Measurements from ENCODE around the gene TGFA.
"Not testable (repeated sequence)": the region's sequence is repeated elsewhere in the genome, so short reads cannot be mapped to it uniquely, and the experiment has no call there.

TGFA gene

DNA sequence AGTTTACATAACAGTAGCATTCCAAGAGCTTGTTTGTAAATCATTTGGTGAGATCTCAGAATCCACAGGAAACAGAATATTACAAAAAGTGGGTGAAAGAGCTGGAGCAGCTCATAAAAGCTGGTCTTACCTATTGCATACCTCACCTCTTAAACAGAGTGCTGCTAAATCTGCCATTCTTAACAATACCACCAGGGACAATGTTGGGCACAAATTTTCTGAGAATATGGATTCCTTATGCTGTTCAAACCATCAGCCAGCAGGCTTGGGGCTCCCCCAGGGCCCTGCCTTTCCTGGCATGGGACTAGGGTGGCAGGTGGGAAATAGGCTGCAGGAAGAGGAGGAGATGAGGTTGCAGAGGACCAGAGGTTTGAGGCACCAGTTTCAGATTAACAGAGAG lies 55.6 kb downstream of the TGFA start:
- no peak for DNase-seq (ENCODE audit: low read depth in 2 of 2)

DNA sequence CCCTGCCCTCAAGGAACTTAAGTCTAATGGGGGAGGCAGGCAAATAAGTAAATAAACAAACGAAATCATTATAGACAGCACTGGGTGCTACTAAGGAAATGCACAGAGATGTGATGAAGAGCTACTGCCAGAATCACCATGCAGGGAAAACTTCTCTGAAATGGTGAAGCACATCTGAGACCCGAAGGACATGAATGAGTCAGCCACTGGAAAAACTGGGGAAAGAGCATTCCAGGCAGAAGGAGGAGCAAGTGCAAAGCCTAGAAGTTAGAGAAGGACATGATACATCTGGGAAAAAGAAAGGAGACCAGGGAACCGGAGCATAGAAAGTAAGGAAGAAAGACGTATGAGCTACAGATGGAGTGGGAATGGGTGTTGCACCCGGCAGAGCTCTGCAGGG lies 56.8 kb downstream of the TGFA start:
- DNase-seq (ENCODE audit: low read depth in 2 of 2): no peak

DNA sequence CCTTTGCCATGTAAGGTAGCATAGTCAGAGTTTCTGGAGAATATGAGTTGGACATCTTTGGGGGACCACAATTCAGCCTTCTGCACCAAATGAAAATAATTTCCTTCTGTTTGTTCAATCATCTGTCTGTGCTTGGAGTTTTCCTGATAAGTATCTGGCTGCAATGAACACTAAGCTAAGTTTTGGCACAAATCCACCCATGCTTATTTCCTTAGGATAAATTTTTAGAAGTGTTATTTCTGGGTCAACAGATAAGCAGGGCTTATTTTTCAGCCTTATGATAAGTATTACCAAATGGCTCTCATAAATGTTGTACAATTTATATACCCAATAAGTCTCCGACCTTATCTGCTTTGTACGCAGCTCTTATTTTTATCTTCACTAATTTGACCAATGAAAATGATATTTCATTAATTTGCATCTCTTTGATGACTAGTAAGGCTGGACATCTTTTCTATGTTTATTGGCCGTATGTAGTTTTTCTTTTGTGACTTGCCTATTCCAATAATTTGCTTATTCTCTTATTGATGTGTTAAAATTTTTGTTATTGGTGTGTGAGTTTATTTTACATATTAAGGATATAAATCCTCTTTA lies 59.2 kb downstream of the TGFA start:
- no peak for DNase-seq (ENCODE audit: low read depth in 2 of 2)

DNA sequence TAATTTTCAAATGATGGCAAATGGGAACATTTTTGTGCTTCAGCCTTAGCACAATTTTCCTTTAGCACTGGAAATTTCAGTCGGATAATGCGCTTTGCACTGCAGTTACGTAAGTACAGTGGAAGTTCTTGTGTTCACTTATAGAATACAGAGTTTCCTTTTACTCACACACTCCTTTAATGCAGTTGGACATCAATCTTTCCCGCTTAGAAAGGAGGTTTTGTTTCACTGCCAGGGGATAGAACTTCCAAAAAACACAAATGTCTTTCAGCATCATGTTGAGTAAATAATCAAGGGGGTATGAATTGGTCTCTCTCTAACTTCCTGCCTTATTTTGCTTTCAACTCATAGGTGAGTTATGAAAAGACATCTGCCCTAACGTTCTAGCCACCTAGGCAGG lies 63.2 kb downstream of the TGFA start:
- no peak for DNase-seq (ENCODE audit: low read depth in 2 of 2)

DNA sequence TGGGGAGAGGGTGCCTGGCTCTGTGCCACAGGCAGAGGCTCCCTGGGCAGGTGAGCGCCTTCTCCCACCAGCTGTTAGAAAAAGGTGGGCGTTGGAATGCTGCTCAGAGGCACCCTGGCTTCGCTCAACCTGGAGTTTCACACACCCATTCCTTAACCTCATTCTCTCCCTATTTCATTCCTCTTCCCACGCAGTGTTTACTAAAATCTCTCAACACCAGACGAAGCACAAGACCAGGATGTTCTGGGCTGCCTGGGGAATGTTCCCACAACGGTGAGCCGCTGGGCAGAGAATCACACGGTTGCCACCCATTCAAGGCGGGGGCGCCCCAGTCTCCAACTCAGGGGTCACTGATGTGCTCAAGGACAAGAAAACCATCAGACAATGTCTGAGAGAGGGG lies 64.5 kb downstream of the TGFA start:
- DNase-seq (ENCODE audit: low read depth in 2 of 2): no peak

DNA sequence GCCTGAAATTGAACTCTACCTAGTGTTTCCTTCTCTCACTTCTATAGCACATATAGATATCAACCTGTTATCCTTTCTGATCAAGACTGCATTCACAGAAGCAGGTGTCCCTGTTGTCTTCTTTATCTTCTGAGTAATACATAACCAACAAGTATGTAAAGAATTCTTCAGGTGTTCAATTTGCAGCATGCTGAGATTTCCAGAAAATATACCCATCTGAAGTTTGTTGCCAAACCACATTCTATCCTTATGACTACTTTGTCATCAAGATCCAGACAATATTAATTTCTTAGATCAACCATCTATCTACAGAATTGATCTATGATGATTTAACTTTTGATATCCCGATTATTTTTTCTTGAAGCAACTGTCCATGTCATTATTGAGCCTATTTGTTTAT lies 69.5 kb downstream of the TGFA start:
- no peak for DNase-seq (ENCODE audit: low read depth in 2 of 2)

DNA sequence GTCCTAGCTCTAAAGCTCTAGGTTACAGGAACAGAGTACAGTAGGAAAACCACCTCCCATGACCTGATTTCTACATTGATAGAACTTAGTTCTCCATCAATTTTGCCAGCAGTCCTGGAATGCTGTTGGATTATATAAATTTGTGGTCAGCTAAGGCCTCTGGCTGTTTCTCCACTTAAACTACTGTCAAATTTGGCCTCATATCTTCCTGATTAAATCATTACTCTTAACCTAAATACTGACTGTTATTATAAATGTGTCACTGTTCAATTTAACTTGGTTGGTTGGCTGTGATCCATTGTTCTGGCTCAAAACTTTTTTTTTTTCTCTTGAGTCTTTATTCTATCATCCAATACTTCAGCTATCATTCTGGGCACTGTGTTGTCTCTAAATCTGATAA lies 71.2 kb downstream of the TGFA start:
- no peak for DNase-seq (ENCODE audit: low read depth in 2 of 2)

DNA sequence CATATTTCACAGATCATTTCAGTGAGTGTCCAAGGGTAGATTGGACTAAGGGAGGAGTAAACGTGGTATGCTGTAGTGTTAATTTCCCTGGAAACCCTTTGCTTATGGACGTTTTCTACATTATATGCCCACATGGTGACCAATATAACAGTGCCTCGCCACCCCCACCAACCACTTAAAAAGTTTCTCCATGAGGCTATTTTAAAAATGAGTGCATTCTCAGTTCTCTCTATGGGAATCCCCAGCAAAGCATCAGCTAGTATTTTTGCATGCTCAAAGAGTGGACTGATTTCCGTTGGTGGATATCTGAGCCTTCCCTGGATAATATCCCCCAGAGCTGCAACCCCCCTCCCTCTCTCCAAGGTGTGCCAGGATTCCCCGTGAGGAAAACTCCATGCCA lies 73.2 kb downstream of the TGFA start:
- no peak for DNase-seq (ENCODE audit: low read depth in 2 of 2)

DNA sequence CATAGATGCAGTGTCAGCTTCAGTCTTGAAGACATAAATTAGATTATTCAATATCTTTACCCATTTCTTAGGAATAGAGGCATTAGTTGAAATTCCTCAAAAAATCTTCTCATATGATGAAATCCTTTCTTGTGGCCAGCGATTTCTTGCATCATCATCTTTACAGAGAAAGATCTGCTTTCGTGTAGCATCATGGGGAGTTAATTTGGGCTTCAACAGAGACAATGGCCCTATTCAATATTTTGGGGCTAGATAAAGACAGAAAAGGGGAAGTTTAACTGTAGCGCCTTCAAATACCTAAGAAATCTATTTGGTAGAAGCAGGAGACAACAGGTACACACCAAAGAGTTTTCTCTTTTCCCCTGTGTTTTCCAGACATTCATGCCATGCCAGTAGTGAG lies 73.8 kb downstream of the TGFA start:
- no peak for DNase-seq (ENCODE audit: low read depth in 2 of 2)

DNA sequence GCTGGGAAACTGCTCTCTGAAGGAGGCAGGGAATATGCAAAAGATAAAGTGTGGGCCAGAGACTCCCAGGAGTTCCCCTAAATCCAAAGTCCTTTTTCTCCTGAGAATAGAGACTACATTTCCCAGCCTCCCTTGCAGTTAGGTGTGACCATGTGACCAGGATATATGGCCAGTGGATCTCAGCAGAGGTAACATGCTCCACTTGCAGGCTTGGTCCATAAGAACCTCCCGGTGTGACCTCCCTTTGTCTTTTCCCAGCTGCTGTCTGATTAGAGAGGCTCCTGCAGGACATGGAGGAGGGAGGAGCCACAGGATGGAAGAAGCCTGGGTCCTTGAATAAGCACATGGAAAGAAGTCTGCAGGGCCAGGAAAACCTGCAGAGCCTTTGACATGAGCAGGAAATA lies 76.2 kb downstream of the TGFA start:
- no peak for DNase-seq (ENCODE audit: low read depth in 2 of 2)

DNA sequence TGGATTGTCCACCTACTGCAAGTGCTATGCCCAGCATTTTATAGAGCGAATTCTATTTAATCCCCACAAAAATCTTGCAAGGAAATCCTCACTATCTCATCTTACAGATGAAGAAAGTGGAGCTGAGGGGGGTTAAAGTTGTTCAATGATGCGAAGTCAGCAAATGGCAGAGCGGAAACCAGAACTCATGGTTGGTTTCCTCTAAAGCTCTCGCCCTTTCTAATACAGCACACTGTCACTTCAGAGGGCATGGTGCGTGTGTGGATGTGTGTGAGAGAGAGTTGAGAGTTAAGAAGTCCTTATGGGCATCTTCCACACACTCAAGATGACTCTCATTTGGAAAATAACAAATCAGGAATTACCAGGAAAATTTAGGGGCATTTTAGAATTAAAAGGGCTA lies 78.4 kb downstream of the TGFA start:
- no peak for DNase-seq (ENCODE audit: low read depth in 2 of 2)

DNA sequence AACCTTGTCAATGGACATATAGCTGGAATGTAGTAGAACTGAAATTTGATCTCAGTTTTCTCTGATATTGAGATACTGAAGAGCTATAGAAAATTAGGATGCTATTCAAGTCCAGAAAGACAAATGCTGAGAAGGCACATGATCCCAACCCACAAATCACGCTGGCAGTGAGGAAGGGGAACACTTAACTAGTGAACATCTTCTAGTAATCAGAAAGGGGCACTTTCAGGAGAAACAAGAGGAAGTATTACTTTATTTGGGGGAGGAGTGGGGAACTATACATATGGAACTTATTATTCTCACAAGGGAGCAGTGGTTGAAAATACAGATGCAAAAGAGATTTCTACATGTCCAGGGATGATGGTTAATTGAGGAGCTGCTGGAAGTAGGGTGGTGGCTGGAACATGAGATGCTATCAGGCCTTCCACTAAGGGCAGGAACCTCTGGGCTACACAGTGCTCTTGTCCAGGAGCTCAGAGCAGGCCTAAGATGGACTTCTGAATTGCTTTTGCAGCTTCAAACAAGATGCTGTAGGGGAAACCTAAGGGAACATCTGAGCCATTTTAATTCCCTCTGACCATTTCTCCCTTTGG lies 79.3 kb downstream of the TGFA start:
- DNase-seq (ENCODE audit: low read depth in 2 of 2): no peak

DNA sequence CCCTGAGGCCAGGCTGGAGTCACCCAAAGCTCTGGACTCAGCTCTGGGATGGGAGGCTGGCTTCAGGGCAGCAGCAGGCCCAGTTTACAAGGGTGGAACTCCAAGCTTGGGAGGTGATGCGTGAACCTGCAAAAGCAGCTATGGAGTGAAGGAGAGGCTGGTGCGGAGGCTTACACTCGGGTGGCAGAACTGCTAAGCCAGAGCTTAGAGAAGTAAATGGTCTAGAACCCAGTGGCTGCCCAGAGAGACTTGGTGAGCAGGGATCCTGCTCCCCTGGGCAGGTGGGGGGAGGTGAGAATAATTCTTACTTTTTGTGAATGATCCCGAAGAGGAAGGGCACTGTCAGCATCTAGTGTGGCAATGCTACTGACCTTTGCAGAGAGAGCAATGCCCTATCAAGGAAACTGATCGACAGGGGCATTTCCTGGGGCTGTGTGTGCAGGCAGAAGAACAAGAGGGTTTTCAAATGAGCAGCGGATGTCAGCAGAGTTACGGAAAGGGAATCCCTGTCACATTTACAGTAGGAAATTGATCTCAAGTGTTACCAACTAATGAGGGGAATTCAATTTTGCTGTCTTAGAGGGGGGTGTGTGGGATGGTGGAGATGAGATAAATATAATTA lies 80.4 kb downstream of the TGFA start:
- no peak for DNase-seq (ENCODE audit: low read depth in 2 of 2)

DNA sequence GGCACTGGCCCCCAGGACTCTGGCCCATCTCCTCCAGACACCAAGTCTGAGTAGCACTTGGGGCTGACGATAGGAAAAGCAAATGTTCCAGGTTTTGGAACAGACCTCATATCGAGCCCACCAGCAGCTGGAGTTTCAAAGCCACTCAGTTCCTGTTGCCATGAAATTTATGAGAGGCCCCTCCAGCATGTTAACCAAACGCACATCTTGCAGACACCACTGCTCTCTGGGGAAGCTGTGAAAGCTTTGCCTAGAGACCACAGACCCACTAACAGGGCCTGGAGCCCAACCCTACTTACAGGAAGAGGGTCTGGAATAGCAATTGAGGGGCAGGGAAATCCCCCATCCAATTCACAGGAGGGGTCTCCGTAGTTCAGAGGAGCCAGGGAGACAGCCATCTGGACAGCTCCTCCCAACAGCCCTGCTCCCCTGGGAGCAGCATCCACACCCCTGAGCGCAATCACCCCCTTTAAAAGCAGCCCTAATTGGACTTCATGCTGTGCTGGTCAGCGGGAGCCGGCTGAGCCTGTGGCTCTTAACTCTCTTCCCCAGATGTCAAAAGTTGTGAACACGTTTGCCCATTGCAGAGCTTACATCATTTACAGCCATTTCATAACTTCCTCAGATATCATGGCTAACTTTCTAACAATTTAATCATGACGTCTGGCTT lies 81.3 kb downstream of the TGFA start:
- DNase-seq (ENCODE audit: low read depth in 2 of 2): no peak

DNA sequence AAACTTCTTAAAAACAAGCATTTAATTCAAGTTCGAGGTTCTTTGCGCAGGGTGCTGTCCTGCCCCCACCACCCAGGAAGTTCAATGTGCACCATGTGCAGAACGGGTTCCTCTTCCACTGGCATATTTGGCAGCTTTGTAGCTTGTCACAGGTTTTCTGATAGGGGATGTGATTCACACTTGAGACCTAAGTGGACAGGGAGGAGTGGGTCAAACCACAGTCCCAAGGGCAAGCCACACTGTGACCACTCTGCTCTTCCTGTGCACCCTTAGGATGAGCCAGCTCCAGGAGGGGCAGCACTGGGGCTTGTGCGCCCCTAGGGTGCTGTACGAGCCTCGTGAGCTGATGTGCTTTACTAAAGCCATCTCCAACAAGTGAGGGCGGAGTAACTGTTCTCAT lies 82.5 kb downstream of the TGFA start:
- no peak for DNase-seq (ENCODE audit: low read depth in 2 of 2)

DNA sequence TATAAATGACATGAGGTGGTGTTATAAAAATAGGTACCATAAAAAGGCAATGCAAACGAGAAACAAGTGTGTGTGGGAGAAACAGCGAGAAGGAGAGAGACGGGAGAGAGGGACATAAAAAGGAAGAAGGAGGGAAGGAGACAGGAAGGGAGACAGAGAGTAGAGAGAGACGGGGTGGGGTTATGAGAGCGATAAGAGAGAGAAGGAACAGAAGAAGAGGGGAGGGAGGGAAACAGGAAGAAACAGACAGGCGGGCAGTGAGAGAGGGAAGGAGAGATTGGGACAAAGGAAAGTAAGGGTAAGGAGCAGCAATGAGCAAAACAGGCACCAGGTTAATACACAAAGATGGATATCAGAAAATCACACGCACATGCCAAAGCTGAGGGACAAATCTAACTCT lies 83.7 kb downstream of the TGFA start:
- DNase-seq (ENCODE audit: low read depth in 2 of 2): no peak

DNA sequence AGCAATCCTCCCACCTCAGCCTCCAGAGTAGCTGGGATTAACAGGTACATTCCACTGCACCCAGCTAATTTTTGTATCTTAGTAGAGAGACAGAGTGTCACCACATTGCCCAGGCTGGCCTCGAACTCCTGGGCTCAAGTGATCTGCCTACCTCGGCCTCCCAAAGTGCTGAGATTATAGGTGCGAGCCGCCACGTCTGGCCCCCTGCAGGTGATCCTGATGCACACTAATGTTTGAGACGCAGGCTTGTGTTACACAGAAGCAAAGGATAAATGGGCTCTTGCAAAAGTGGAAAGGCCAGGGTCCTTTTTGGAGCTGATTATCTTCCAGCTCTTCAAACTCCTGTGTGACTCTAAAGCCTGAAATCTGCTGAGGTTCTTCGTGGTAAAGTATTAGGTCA lies 84.2 kb downstream of the TGFA start:
- no peak for DNase-seq (ENCODE audit: low read depth in 2 of 2)

DNA sequence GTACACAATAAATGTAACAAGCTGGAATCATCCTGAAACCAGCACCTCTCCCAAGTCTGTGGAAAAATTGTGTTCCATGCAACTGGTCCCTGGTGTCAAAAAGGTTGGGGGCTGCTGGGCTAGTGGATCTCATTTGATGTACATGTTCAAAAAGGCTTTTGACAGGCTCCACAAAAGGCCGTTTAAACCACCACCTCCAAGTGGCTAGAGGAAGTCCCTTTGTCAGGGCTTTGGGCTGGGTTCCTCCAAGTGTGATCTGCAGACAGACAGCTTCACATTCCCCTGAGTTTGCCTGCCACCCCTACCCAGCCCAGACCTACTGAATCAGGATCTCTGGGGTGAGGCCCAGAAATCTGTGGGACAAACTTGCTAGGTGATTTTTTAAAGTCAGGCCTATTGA lies 84.7 kb downstream of the TGFA start:
- DNase-seq (ENCODE audit: low read depth in 2 of 2): no peak

DNA sequence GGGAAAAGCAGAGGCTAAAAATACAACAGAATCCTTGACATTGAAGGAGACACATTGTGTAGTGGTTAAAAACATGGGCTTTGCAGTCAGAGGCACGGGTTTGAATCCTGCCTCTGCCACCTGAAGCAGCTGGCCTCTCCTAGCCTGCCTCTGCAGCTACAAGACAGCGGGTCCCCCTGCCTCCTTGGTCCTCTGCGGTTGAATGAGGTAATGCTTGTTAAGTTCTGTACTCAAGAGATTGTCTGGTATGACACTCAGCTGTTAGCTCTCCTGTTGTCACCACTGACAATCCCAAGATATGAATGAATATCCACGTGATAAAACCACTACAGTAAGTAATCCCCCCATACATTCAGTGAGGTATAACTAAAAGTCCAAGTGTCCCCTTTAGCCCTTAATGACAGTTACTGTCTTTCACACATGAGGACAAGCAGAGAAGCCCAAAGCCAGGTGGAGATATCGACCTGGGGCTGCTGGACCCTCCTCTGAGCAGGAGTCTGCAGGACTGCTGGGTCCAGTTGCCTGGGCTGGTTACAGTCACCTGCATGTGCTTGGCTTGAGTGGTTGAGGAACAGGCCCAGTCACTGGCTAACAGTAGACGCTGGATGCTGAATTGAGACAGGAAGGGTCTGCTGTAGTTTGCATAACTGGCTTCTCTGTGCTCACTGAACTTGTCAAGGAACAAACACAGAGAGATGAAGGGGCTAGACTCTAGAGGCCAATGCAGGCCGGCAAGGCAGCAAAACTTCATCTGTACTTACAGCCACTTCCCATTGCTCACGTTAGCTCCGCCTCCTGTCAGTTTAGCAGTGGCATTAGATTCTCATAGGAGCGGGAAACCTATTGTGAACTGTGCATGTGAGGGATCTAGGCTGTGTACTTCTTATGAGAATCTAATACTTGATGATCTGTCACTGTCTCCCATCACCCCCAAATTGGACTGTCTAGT lies 85.5 kb downstream of the TGFA start:
- no peak for DNase-seq (ENCODE audit: low read depth in 2 of 2)

DNA sequence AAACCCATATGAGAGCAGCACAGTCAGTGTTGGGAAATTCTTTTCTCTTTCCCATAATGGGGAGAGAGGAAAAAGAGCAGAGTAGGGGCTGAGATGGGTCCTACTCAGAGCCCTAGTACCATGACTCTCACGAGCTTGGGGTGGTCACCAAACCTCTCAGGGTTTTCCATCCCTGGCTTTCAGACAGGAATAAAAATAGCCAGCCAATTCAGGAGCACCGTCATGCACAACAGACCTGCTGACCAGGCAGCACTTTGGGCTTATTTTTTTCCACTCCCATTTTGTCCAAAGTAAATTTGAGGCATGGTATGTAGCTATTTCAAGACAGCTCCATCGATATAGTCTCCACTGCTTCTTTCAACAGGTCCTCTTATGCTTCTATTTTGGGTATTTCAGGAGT lies 86.4 kb downstream of the TGFA start:
- no peak for DNase-seq (ENCODE audit: low read depth in 2 of 2)

DNA sequence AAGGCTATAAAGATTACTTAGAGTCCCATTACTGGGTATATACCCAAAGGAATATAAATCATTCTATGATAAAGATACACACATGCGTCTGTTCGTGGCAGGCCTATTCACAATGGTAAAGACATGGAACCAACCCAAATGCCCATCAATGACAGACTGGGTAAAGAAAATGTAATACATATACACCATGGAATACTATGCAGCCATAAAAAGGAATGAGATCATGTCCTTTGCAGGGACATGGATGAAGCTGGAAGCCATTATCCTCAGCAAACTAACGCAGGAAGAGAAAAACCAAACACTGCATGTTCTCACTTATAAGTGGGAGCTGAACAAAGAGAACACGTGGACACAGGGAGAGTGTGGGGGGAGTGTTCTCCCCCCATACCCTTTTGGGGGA lies 87.0 kb downstream of the TGFA start:
- DNase-seq (ENCODE audit: low read depth in 2 of 2): not testable (repeated sequence)

DNA sequence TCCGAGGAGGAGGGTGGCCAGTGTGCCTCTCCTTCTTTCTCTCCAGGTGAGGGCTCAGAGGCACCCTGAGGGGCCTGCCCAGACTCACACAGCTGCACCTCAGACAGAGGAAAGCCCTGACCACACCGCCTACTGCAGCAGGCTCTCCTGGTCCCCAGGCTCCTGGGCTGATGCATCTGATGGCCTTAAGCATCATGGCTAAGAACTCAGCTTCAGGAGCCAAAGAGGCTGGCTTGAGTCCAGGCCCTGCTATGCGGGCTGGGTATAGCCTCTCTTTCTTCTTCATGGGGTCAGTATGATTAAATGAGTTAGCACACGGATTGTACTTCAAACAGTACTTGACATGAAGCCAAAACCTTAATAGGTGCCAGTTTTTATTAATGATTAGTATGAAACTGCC lies 89.6 kb downstream of the TGFA start:
- no peak for DNase-seq (ENCODE audit: low read depth in 2 of 2)

Measured in stimulated activated CD4-positive, alpha-beta T cell treated with anti-CD3 and anti-CD28 coated beads, Interleukin-12 subunit alpha, Interleukin-12 subunit beta, amount 100 ng/mL, for 24 hours (primary cell).